GM23338 (cell line): ENCODE data around the gene NFAT5. TPM values are rescaled to one million over a fixed set of nuclear protein-coding genes. Genes with fewer than 3 reads are reported as not detected.

Source experiments
- ATAC-seq: fragments of 200-7000 bp; cut with Tn5 transposase; 3 replicates; pipeline ENCODE4 v1.9.1; 2020
- DNase-seq: peaks from one replicate; pipeline ENCODE4 v3.0.0-alpha.2; 2015; ENCODE audit warnings: low spot score
- H2AFZ ChIP-seq: fragments of 200-600 bp; sonication (generic); 2 replicates; pipeline ENCODE4 v1.8.0; 2016; ENCODE audit warnings: antibody characterized with exemption, mild to moderate bottlenecking, moderate library complexity
- H3F3A ChIP-seq: fragments of 200-600 bp; sonication (generic); replicated peaks from 2 replicates; pipeline ENCODE4 v1.8.0; 2017; ENCODE audit warnings: antibody characterized with exemption, mixed run types, low read depth
- H3K27ac ChIP-seq: fragments of 200-600 bp; sonication (generic); 2 replicates; pipeline ENCODE4 v1.6.1; 2016; ENCODE audit warnings: low read depth
- H3K27me3 ChIP-seq: fragments of 200-600 bp; sonication (generic); 2 replicates; pipeline ENCODE4 v1.8.0; 2016; ENCODE audit warnings: mild to moderate bottlenecking, mixed run types, moderate library complexity; ENCODE audit not compliant: insufficient read depth
- H3K36me3 ChIP-seq: fragments of 200-600 bp; sonication (generic); 2 replicates; pipeline ENCODE4 v1.8.0; 2016; ENCODE audit warnings: mild to moderate bottlenecking; ENCODE audit not compliant: insufficient read depth
- H3K4me1 ChIP-seq: fragments of 200-600 bp; sonication (generic); 2 replicates; pipeline ENCODE4 v1.8.0; 2016; ENCODE audit warnings: mild to moderate bottlenecking, moderate library complexity; ENCODE audit not compliant: insufficient read depth
- H3K4me2 ChIP-seq: fragments of 200-600 bp; sonication (generic); 2 replicates; pipeline ENCODE4 v1.7.1; 2017; ENCODE audit warnings: mixed run types
- H3K4me3 ChIP-seq: fragments of 200-600 bp; sonication (generic); 2 replicates; pipeline ENCODE4 v1.6.1; 2016; ENCODE audit warnings: mixed run types
- H3K79me2 ChIP-seq: fragments of 200-600 bp; sonication (generic); replicated peaks from 2 replicates; pipeline ENCODE4 v1.8.0; 2017; ENCODE audit warnings: mild to moderate bottlenecking; ENCODE audit not compliant: insufficient read depth
- H3K9me2 ChIP-seq: fragments of 200-600 bp; sonication (generic); 2 replicates; pipeline ENCODE4 v1.8.0; 2017; ENCODE audit not compliant: insufficient read depth
- H4K20me1 ChIP-seq: fragments of 200-600 bp; sonication (generic); replicated peaks from 2 replicates; pipeline ENCODE4 v1.8.0; 2017; ENCODE audit warnings: mild to moderate bottlenecking; ENCODE audit not compliant: insufficient read depth
- H3K27ac Mint-ChIP-seq: 2 replicates; pipeline ENCODE4 v1.8.0; 2020; ENCODE audit warnings: inconsistent platforms, mild to moderate bottlenecking, moderate library complexity, mixed read lengths
- H3K27me3 Mint-ChIP-seq: 3 replicates; pipeline ENCODE4 v1.8.0; 2022; ENCODE audit warnings: low read depth, mild to moderate bottlenecking, moderate library complexity, mixed read lengths, inconsistent platforms; ENCODE audit not compliant: insufficient read depth, poor library complexity
- H3K36me3 Mint-ChIP-seq: 3 replicates; pipeline ENCODE4 v1.8.0; 2021; ENCODE audit warnings: low read depth, mild to moderate bottlenecking, inconsistent platforms, moderate library complexity, mixed read lengths
- H3K4me1 Mint-ChIP-seq: 3 replicates; pipeline ENCODE4 v1.8.0; 2020; ENCODE audit warnings: mild to moderate bottlenecking, inconsistent platforms, mixed read lengths
- H3K4me3 Mint-ChIP-seq: 3 replicates; pipeline ENCODE4 v1.8.0; 2021; ENCODE audit warnings: moderate library complexity, mild to moderate bottlenecking, inconsistent platforms, mixed read lengths
- H3K9me3 Mint-ChIP-seq: 3 replicates; pipeline ENCODE4 v1.8.0; 2020; ENCODE audit warnings: moderate library complexity, mild to moderate bottlenecking, inconsistent platforms, mixed read lengths
- EZH2 ChIP-seq: fragments of 200-600 bp; sonication (generic); IDR thresholded peaks from one replicate; pipeline ENCODE4 v1.8.0; 2017; ENCODE audit warnings: antibody characterized with exemption, mild to moderate bottlenecking, low read depth; ENCODE audit not compliant: unreplicated experiment
- EZH2phosphoT487 ChIP-seq: fragments of 200-600 bp; sonication (generic); IDR thresholded peaks from one replicate; pipeline ENCODE4 v1.8.1; 2018; ENCODE audit warnings: antibody characterized with exemption; ENCODE audit not compliant: unreplicated experiment
- NANOG ChIP-seq: IDR thresholded peaks from 2 replicates; pipeline ENCODE4 v1.6.1; 2016; ENCODE audit warnings: antibody characterized with exemption, borderline replicate concordance
- POLR2AphosphoS5 ChIP-seq: IDR thresholded peaks from 2 replicates; pipeline ENCODE4 v1.6.1; 2016; ENCODE audit warnings: antibody characterized with exemption, low read depth
- REST ChIP-seq: IDR thresholded peaks from one replicate; pipeline ENCODE4 v1.6.1; 2018; ENCODE audit warnings: antibody characterized with exemption; ENCODE audit not compliant: unreplicated experiment
- STAT1 ChIP-seq: IDR thresholded peaks from one replicate; pipeline ENCODE4 v1.6.1; 2016; ENCODE audit warnings: antibody characterized with exemption; ENCODE audit not compliant: unreplicated experiment
- ZNF462 ChIP-seq: fragments of 250-450 bp; sonication (Bioruptor Pico); IDR thresholded peaks from 2 replicates; pipeline ENCODE4 v1.5.0; 2020; ENCODE audit warnings: mild to moderate bottlenecking, moderate library complexity
- polyA plus RNA-seq: library from polyadenylated mRNA; unstranded; fragments of >200 nt; fragmentation: Nextera tagmentation; extraction: Ambion mirVana; gene quantifications from 2 replicates; pipeline ENCODE4 v1.2.1, GENCODE V29; 2016
- total RNA-seq: library from RNA; depleted of rRNA; stranded (reverse); fragments of >200 nt; shearing (Covaris generic); gene quantifications from 2 replicates; pipeline ENCODE4 v1.2.3, GENCODE V29; 2014

NFAT5 gene
- total and polyA plus RNA-seq, 2 experiments from 2014 or later = 10.6 to 27.0 TPM

DNA sequence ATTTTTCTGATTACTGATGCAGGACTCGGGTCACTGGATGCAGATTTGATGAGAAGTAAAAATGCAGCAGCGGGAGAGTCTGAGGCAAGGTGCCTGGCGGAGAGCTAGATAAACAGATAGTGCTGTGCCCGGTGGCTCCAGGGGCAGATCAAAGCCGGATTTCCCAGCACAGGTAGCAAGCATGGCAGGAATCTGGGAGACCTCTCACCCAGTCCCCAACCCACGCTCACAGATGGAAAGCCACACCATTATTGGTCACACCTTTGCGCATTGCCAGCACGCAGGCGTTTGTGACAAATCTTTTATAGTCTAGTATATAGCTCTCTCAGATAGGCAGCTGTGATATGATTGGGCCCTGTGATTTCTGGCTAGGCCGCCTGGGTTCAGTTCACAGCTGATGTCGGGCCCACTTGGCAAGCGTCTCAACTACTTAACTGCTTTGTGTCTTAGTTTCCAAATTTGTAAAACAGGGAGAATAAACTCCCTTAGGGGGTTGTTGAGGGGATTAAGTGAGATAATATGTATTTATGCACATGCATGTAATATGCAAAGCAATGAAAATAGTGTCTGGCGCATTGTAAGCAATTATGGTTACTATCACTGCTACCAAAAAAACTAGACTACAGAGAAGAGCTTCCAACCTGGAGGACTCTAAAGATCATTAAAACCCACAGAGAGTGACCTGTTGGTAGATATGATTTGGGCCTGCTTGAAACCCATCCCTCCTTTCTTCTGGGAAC is 42.0 kb upstream of the NFAT5 start:
- Histone ChIP-seq H3K79me2 (no peaks in the 10 kb centered on the region), H4K20me1 (no peaks in the 10 kb centered on the region), H3K4me1 (peaks cover 6% of the 10 kb centered on the region), H3K27ac (no peak overlapping the region), H3K9me2 (no peaks in the 10 kb centered on the region), H2AFZ (peak overlapping the region; percentile 78), H3K36me3 (no peaks in the 10 kb centered on the region), H3K4me3 (no peak overlapping the region), H3F3A (peaks cover 6% of the 10 kb centered on the region; the same call in 1 of the 2 replicates), H3K27me3 (no peaks in the 10 kb centered on the region), H3K4me2 (no peak overlapping the region)
- peaks cover 6% of the 10 kb centered on the region for H3K27me3 Mint-ChIP-seq
- H3K4me3 Mint-ChIP-seq = no peak overlapping the region
- H3K36me3 Mint-ChIP-seq = no peaks in the 10 kb centered on the region
- H3K27ac Mint-ChIP-seq = no peak overlapping the region
- H3K9me3 Mint-ChIP-seq = peaks cover 5% of the 10 kb centered on the region; the same call in 2 of the 3 replicates
- ATAC-seq = no peak
- TF ChIP-seq POLR2AphosphoS5 (no peak), EZH2phosphoT487 (no peak)
- DNase-seq = no peak
- H3K4me1 Mint-ChIP-seq = peaks cover 13% of the 10 kb centered on the region

DNA sequence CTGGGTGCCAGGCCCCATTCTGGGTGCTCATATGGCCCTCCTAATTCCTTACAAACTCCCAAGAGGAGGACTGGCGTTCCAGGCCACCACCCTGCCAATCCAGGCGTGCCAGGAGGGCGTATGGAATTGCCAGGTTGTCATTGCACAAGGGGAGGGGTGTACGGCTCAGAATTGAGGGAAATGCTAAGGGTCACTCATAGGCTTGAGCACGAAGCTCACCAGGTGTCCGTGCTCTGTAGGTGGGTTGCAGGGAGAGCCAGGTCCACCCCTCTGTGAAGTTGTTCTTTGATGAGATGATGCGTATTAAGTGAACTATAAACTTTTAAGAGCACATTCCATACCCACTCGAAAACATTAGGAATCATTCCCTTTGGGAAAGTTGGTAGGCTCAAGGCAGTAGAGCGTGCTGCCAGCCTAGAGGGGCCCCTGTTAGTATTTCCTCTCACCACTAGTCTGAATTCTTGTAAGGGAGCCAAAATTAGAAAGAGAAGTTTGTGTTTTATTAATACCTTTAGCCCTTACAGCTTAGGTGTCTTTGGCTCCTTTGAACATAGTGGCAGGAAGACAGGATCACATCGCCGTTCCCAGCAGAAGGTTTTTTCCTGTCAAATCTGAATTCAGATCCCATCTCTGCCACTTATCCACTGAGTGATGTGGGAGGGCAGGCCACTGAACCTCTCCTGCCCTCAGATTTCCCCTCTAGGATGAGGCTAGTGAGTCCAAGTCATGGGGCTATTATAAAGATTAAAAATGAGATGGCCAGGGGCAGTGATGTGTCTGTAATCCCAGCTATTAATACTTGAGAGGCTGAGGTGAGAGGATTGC is 38.7 kb upstream of the NFAT5 start:
- no peak for TF ChIP-seq EZH2phosphoT487
- no peak for TF ChIP-seq STAT1
- TF ChIP-seq EZH2 = no peak
- no peak for TF ChIP-seq REST
- TF ChIP-seq ZNF462 (CRISPR knock-in tag) = no peak
- TF ChIP-seq NANOG = no peak
- H3K4me3 Mint-ChIP-seq = no peak overlapping the region
- peaks cover 3% of the 10 kb centered on the region; the same call in 2 of the 3 replicates for H3K9me3 Mint-ChIP-seq
- no peaks in the 10 kb centered on the region for H4K20me1 ChIP-seq
- no peak overlapping the region for H3K27ac Mint-ChIP-seq
- H3K4me2 ChIP-seq = no peak overlapping the region
- H3K4me1 ChIP-seq = peaks cover 6% of the 10 kb centered on the region
- H3K79me2 ChIP-seq = no peaks in the 10 kb centered on the region
- H3F3A ChIP-seq = peaks cover 4% of the 10 kb centered on the region; the same call in 1 of the 2 replicates
- H3K4me1 Mint-ChIP-seq = peaks cover 27% of the 10 kb centered on the region
- no peaks in the 10 kb centered on the region for H3K36me3 Mint-ChIP-seq
- no peaks in the 10 kb centered on the region for H3K27me3 ChIP-seq
- no peaks in the 10 kb centered on the region for H3K36me3 ChIP-seq
- no peak overlapping the region for H3K27ac ChIP-seq
- no peak for DNase-seq
- no peak for ATAC-seq
- H3K9me2 ChIP-seq = no peaks in the 10 kb centered on the region
- peaks cover 4% of the 10 kb centered on the region for H3K27me3 Mint-ChIP-seq
- no peak overlapping the region for H3K4me3 ChIP-seq
- no peak overlapping the region for H2AFZ ChIP-seq
